Endothelial cell of umbilical vein (primary cell): ENCODE data around the gene AMT. TPM values are rescaled to one million over a fixed set of nuclear protein-coding genes. Genes with fewer than 3 reads are reported as not detected.

Experiments used
- BruUV-seq: library from RNA; stranded (reverse); fragments of 400-500 nt; replicated peaks from 2 replicates; lab custom pipeline; 2021; lab: Mats Ljungman, UMichigan
- CTCF ChIA-PET: fragments of 300-600, 350-600 bp; sonication (Branson Sonifier 250); formaldehyde crosslinking; loops from one replicate; lab custom pipeline; 2021; ENCODE audit warnings: antibody characterized with exemption, inconsistent platforms; lab: Charles Lee
- POLR2A ChIA-PET: fragments of 300-600, 350-600 bp; sonication (Branson Sonifier 250); formaldehyde crosslinking; loops from one replicate; lab custom pipeline; 2021; ENCODE audit warnings: antibody characterized with exemption, inconsistent platforms; lab: Charles Lee
- DNase-seq: peaks from one replicate; pipeline ENCODE4 v3.0.0-alpha.2; 2011; ENCODE audit warnings: low read depth, low spot score
- FAIRE-seq: peaks from 2 replicates; lab custom pipeline; 2011; peaks lifted over from hg19 to GRCh38; lab: Jason Lieb, UNC
- H2AFZ ChIP-seq: 2 replicates; pipeline ENCODE4 v1.6.0; 2012; ENCODE audit warnings: low read depth, low read length, control low read depth, inconsistent platforms
- H3K27ac ChIP-seq: 2 replicates; pipeline ENCODE4 v1.5.1; 2011; ENCODE audit warnings: low read depth, mild to moderate bottlenecking, control low read depth, low read length, moderate library complexity; ENCODE audit not compliant: insufficient read depth
- H3K27me3 ChIP-seq, 2 experiments: 2 replicates each; pipeline versions ENCODE4 v1.6.0 to v1.6.1; 2011; ENCODE audit warnings: low read length in 2 of 2, mixed read lengths in 1 of 2; ENCODE audit not compliant: control insufficient read depth in 2 of 2, insufficient read depth in 2 of 2
- H3K36me3 ChIP-seq, 2 experiments: 2 replicates in 1 of 2; 3 replicates in 1 of 2; pipeline ENCODE4 v1.5.1; 2011; ENCODE audit warnings: low read length in 2 of 2, mild to moderate bottlenecking in 1 of 2, moderate library complexity in 1 of 2; ENCODE audit not compliant: control insufficient read depth in 2 of 2, insufficient read depth in 2 of 2; ENCODE audit errors: extremely low read depth in 1 of 2
- H3K4me1 ChIP-seq: 3 replicates; pipeline ENCODE4 v1.5.1; 2011; ENCODE audit warnings: mild to moderate bottlenecking, low read length; ENCODE audit not compliant: control insufficient read depth, insufficient read depth; ENCODE audit errors: extremely low read depth
- H3K4me2 ChIP-seq: 2 replicates; pipeline ENCODE4 v1.6.1; 2011; ENCODE audit warnings: low read length, control low read depth, mixed read lengths; ENCODE audit not compliant: insufficient read depth
- H3K4me3 ChIP-seq, 3 experiments: fragments of 200-600 bp in 1 of 3; sonication (generic), shearing (Covaris generic) in 1 of 3; replicated peaks in 1 of 3; 2 replicates each; pipeline ENCODE4 v1.5.1; 2011 to 2016; ENCODE audit warnings: control low read depth in 3 of 3, low read length in 3 of 3, mild to moderate bottlenecking in 2 of 3, inconsistent platforms in 1 of 3, low read depth in 1 of 3, moderate library complexity in 1 of 3; ENCODE audit not compliant: insufficient read depth in 1 of 3
- H3K79me2 ChIP-seq: 2 replicates; pipeline ENCODE4 v1.6.0; 2012; ENCODE audit warnings: low read length, inconsistent platforms; ENCODE audit not compliant: control insufficient read depth, insufficient read depth
- H3K9ac ChIP-seq: replicated peaks from 2 replicates; pipeline ENCODE3; 2011; ENCODE audit warnings: low read length, control low read depth; ENCODE audit not compliant: insufficient read depth; ENCODE audit errors: extremely low read depth
- H3K9me1 ChIP-seq: replicated peaks from 3 replicates; pipeline ENCODE4 v1.6.0; 2011; ENCODE audit warnings: mild to moderate bottlenecking, low read length; ENCODE audit not compliant: control insufficient read depth, insufficient read depth; ENCODE audit errors: extremely low read depth
- H3K9me3 ChIP-seq: replicated peaks from 2 replicates; pipeline ENCODE4 v1.5.1; 2012; ENCODE audit warnings: low read length, inconsistent platforms; ENCODE audit not compliant: control insufficient read depth, insufficient read depth
- H4K20me1 ChIP-seq: replicated peaks from 2 replicates; pipeline ENCODE3; 2011; ENCODE audit warnings: mild to moderate bottlenecking, low read length; ENCODE audit not compliant: control insufficient read depth, insufficient read depth; ENCODE audit errors: extremely low read depth
- CTCF ChIP-seq, 2 donors: IDR thresholded peaks; 1 replicate in 1 of 2; 2 replicates in 1 of 2; pipeline ENCODE4 v1.5.1; 2011; ENCODE audit warnings: low read length in 2 of 2, mild to moderate bottlenecking in 2 of 2, moderate library complexity in 2 of 2, control low read depth in 1 of 2, inconsistent platforms in 1 of 2, low read depth in 1 of 2; ENCODE audit not compliant: insufficient read depth in 1 of 2; ENCODE audit errors: extremely low read depth in 1 of 2
- EZH2 ChIP-seq: IDR thresholded peaks from 2 replicates; pipeline ENCODE4 v1.6.1; 2012; ENCODE audit warnings: borderline replicate concordance, low read depth, mild to moderate bottlenecking, moderate library complexity, low read length, inconsistent platforms; ENCODE audit not compliant: severe bottlenecking
- FOS ChIP-seq: IDR thresholded peaks from 2 replicates; pipeline ENCODE4 v1.6.1; 2011; ENCODE audit warnings: mild to moderate bottlenecking, low read length, moderate library complexity, borderline replicate concordance; ENCODE audit not compliant: insufficient read depth
- GATA2 ChIP-seq: IDR thresholded peaks from 2 replicates; pipeline ENCODE4 v1.7.0; 2011; ENCODE audit warnings: low read depth, mild to moderate bottlenecking, moderate library complexity, mixed read lengths, low read length; ENCODE audit not compliant: insufficient read length, insufficient read depth
- JUN ChIP-seq: IDR thresholded peaks from 2 replicates; pipeline ENCODE4 v1.6.1; 2011; ENCODE audit warnings: borderline replicate concordance, low read depth; ENCODE audit not compliant: insufficient read length, insufficient read depth
- MAX ChIP-seq: IDR thresholded peaks from 2 replicates; pipeline ENCODE4 v1.6.1; 2011; ENCODE audit not compliant: insufficient read depth, insufficient read length
- MYC ChIP-seq: IDR thresholded peaks from one replicate; pipeline ENCODE4 v1.6.1; 2011; ENCODE audit warnings: mild to moderate bottlenecking, low read depth, low read length
- POLR2A ChIP-seq: IDR thresholded peaks from 2 replicates; pipeline ENCODE4 v1.6.1; 2012; ENCODE audit warnings: low read depth, mild to moderate bottlenecking, control low read depth, low read length
- POLR2AphosphoS5 ChIP-seq: IDR thresholded peaks from 2 replicates; pipeline ENCODE4 v1.6.1; 2012; ENCODE audit warnings: low read depth, mild to moderate bottlenecking, control low read depth, low read length, moderate library complexity; ENCODE audit not compliant: insufficient read depth
- dilution Hi-C: fragments of 300-500 bp; cut with MboI; formaldehyde crosslinking; loops from one replicate; pipeline ENCODE4 v1.15.0; 2019; ENCODE audit warnings: low sequenced_read_pairs; ENCODE audit not compliant: extremely low pct_ligation_motif_present
- intact Hi-C: fragments of 100-400 bp; cut with micrococcal nuclease; formaldehyde crosslinking; loops from one replicate; pipeline ENCODE4 v1.10.0; 2022
- polyA plus RNA-seq, 4 experiments: library from polyadenylated mRNA; depleted of rRNA in 3 of 4; stranded (reverse) in 3 of 4; unstranded in 1 of 4; fragments of >200 nt; gene quantifications; 2 replicates each; pipeline versions ENCODE4 v1.2.1 to v1.2.3, GENCODE V29; 2011 to 2012; ENCODE audit warnings: missing spikeins in 1 of 4
- total RNA-seq: library from RNA; stranded (reverse); gene quantifications from 2 replicates; pipeline ENCODE4 v1.2.3, GENCODE V29; 2021

AMT gene
- total and polyA plus RNA-seq, 2 donors (not counting 3 experiments of a cell fraction or from before 2014, with no cell fraction given): 4.4 to 9.0 TPM

- dilution Hi-C loops: no loop called here
- no peak for TF ChIP-seq GATA2
- no peak for TF ChIP-seq CTCF (IDR thresholded peaks at IDR 0.05; ENCODE audit: extremely low read depth in 1 of 2, insufficient read depth in 1 of 2, low read depth in 1 of 2, low read length in 2 of 2)
- TF ChIP-seq MAX: no peak
- TF ChIP-seq FOS: no peak
- TF ChIP-seq POLR2AphosphoS5: no peak
- TF ChIP-seq MYC: no peak
- TF ChIP-seq POLR2A: no peak
- TF ChIP-seq JUN: no peak
- TF ChIP-seq EZH2: no peak
- no peak overlapping the region for H3K9ac ChIP-seq
- no peaks in the 10 kb centered on the region for H3K9me1 ChIP-seq
- H3K79me2 ChIP-seq: peaks cover 22% of the 10 kb centered on the region
- FAIRE-seq: peak; percentile 52
- no peak for DNase-seq
- no TSS peak for BruUV-seq
- no peaks in the 10 kb centered on the region for H3K9me3 ChIP-seq
- H3K36me3 ChIP-seq: peaks cover 0 to 8% of the 10 kb centered on the region in 2 experiments
- H3K27me3 ChIP-seq: no peaks in the 10 kb centered on the region
- H2AFZ ChIP-seq: no peak overlapping the region
- no peaks in the 10 kb centered on the region for H4K20me1 ChIP-seq
- no peak overlapping the region for H3K4me2 ChIP-seq
- H3K27ac ChIP-seq: no peak overlapping the region
- H3K4me3 ChIP-seq: no peak overlapping the region
- H3K4me1 ChIP-seq: peaks cover 20% of the 10 kb centered on the region
- intact Hi-C loops: no loop called here
- CTCF ChIA-PET: interaction anchor here (1.0 to 1.1 kb wide), 2 partner anchors 13 to 33 kb away, joined by 5 to 8 read pairs; partner anchors contain the start of gene NICN1
- POLR2A ChIA-PET: no interaction called here
Observed at GRCh38 chr3:49415931-49416601, 6.2 kb downstream of the AMT start.
